SKM-1 treated with dmso at 0.1 percent for 144 hours (cell line): ENCODE data around the gene B4GALT1.

Source experiments
- DNase-seq: peaks from one replicate; lab custom pipeline; 2025; ENCODE audit not compliant: unreplicated experiment; lab: John Stamatoyannopoulos, UW

Gene B4GALT1

GRCh38 chr9:33167084-33167971 lies at the start of gene B4GALT1:
Gene B4GALT1 (minus strand): TSS chr9:33167336. CDS start chr9:33167169, 167 bp downstream.
- DNase-seq: peak; percentile 96

GRCh38 chr9:33211695-33212393 lies 44.7 kb upstream of the B4GALT1 start:
- no peak for DNase-seq

GRCh38 chr9:33210006-33210715 lies 43.0 kb upstream of the B4GALT1 start:
- DNase-seq: no peak

- DNase-seq: no peak
Observed at GRCh38 chr9:33209394-33209793, 42.3 kb upstream of the B4GALT1 start.

GRCh38 chr9:33202552-33203201 lies 35.5 kb upstream of the B4GALT1 start:
- DNase-seq: no peak

- no peak for DNase-seq
Observed at GRCh38 chr9:33202018-33202417, 34.9 kb upstream of the B4GALT1 start.

- DNase-seq: no peak
Observed at GRCh38 chr9:33198165-33198564, 31.0 kb upstream of the B4GALT1 start.

GRCh38 chr9:33197279-33198152 lies 30.4 kb upstream of the B4GALT1 start:
- no peak for DNase-seq

GRCh38 chr9:33196736-33197135 lies 29.6 kb upstream of the B4GALT1 start:
- no peak for DNase-seq

- no peak for DNase-seq
Observed at GRCh38 chr9:33193818-33194217, 26.7 kb upstream of the B4GALT1 start.

- no peak for DNase-seq
Observed at GRCh38 chr9:33192493-33193255, 25.5 kb upstream of the B4GALT1 start.

GRCh38 chr9:33190021-33190705 lies 23.0 kb upstream of the B4GALT1 start:
- DNase-seq: no peak

- DNase-seq: no peak
Observed at GRCh38 chr9:33189331-33189791, 22.2 kb upstream of the B4GALT1 start.

GRCh38 chr9:33188711-33189110 lies 21.6 kb upstream of the B4GALT1 start:
- DNase-seq: no peak

GRCh38 chr9:33187519-33188218 lies 20.5 kb upstream of the B4GALT1 start:
- DNase-seq: no peak

- DNase-seq: no peak
Observed at GRCh38 chr9:33186457-33187168, 19.5 kb upstream of the B4GALT1 start.

GRCh38 chr9:33185858-33186257 lies 18.7 kb upstream of the B4GALT1 start:
- DNase-seq: no peak
